HG02571 (cell line): ENCODE measurements around the gene SETD6.
A peak's percentile ranks its signal among the peaks of the same experiment; 100 is the strongest.

Source experiments
- ATAC-seq: cut with Tn5 transposase; IDR thresholded peaks from one replicate; pipeline ENCODE4 v1.9.1; 2021; ENCODE audit warnings: mild to moderate bottlenecking, moderate library complexity; ENCODE audit not compliant: unreplicated experiment

SETD6 gene

DNA sequence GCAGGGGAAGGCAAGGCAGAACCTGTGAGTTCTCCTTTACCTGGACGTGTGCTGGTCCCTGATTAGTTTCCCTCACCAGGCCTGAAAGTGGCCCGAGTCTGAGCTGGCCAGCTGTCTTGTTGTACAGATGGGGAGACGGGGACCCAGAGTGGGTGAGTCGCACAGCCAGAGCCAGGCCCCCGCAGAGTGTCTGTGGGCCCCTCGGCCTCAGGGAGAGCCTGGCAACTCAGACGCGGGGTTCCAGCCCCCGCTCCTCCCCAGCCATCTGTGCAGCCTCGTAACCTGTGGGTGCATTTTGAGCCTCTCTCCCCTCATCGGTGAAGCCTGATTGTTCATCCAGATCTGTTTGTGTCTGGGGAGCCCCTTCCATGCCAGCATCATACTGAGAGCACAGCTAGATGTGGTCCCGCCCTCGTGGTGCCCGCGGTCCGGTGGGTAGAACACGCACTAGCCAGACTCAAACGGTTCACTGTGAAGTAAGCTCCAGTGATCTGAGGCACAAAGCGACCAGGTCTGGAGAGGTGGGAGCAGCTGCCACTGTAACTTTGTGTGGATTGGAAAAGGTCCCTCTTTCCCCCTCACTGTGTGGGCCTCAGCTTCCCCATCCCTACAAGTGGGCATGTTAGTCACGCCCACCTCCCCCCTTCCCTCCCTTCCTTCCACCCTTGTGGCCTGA, 21.4 kb upstream of the SETD6 start:
- ATAC-seq, result no peak

DNA sequence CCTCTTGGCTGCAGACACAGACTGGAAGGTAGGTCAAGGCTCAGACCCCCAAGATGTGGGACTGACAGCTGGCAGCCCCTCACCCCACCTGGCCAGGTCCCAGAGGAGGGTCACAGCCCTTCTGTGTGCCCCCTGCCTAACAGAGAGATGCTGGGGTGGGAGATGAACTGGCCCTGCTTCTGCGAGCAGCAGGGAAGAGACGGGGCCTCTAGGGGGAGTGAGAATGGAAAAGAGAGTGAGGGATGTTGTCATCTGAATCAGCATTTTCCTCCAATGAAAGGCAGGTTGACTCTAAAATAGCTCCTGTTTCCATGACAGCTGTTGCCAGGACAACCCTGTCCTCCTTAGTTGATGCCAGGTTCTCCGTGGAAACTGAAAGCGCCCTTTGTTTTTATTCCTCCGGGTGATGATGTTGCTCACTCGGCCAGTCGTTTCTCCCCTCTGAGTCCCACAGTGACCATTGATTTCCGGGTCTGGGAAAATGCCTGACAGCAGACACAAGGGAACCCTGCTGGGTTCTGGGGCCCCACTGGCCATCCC, 20.3 kb upstream of the SETD6 start:
- peak; percentile 49 for ATAC-seq

DNA sequence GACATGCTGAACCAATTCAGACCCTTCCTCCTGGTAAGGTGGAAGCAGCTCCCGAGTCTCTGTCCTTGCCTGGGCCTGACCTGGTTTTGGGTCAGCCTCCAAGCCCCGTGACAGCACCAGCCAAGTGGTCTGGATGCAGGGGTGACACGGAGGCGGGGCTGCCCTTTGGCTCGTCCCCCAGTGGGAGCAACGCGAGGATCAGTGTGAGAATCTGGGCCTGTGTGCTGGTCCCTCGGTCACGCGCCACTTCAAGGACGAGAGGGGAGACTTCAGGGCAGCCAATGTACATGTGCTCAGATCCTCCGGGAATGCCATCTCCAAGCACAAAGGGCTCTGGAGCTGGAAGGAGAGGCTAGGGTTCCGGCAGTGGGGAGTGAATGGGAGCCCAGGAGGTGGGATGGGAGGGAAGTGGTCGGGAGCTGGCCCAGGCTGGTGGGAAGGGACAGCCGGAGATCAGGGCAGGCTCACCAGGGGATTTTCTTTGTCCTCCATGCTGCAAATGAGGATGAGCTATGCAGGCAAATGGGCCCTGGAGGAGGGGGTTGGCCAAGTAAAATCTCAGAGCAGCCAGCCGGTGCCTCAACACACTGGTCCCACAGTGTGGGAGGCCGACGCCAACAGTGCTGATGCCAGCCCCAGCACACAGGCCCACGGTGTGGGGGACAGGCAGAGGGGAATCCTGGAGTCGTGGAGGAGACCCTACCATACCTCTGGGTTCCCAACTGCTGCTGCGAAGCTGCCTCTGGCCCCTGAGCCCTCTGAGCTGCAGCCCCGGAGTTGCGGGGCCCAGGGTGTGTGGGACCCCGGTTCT, 19.6 kb upstream of the SETD6 start:
- ATAC-seq, result no peak

DNA sequence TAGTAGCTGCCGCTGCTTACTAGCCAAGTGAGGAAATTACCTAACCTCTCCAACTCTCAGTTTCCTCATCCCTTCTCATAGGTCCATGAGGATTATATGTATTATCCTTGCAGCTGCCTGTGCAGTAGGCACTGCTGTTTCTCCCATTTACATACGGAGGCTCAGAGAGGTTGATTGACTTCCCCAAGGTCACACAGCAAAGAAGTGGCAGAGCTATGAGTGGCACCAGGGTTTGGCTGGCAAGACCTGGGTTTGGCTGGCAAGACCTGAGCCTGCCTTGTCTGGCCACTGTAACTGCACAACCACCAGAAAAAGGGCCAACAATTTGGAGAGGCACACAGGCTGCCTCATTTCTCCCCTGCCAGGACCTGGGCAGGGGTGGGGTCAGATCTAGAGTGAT, 17.8 kb upstream of the SETD6 start:
- ATAC-seq, result no peak

DNA sequence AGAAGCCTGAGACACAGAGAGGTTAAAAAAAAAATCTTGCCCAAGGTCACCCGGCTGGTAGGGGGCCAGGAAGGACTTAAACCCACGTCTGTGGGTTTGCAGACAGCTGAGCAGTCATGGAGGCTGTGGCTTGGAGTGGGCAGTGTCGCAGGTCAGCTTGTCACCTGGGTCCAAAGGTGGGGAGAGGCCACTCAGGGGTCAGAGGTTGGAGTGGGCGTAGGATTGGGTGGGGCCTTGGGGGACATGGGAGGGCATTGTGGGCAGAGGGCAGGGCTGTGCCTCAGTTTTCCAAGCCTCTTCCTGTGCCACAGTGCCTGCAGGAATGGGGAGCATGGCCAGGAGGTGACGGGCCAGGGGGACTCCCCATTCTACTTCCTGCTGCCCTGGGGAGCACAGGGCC, 17.4 kb upstream of the SETD6 start:
- ATAC-seq, result no peak

DNA sequence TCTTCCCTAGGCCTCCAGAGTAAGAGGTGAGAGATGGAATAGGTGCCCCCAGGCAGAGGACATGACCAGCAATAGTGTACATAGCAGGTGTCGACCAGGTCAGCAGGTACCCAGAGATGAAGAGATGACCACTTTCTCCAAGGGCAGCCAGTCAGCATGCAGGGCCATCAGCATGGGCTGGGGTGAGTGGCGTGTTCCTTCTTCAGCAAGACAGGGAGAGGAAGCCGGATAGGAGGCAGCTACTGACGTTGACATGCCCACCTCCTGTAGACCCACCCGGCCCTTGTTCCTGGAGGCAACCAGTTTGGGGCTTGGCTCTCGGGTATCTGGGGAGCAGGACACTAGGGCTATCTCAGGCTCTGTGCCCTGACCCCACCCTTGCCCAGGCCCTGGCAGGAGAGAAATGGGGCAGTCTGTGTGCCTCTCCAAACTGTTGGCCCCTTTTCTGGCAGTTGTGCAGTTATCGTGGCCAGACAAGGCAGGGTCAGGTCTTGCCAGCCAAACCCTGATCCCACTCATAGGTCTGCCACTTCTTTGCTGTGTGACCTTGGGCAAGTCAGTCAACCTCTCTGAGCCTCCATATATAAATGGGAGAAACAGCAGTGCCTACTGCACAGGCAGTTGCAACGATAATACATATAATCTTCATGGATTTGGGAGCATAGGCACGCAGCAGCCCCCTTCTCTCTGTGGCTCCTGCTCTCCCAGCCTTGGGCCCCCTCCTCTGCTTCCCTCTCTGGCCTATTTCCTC, 16.8 kb upstream of the SETD6 start:
- no peak for ATAC-seq

DNA sequence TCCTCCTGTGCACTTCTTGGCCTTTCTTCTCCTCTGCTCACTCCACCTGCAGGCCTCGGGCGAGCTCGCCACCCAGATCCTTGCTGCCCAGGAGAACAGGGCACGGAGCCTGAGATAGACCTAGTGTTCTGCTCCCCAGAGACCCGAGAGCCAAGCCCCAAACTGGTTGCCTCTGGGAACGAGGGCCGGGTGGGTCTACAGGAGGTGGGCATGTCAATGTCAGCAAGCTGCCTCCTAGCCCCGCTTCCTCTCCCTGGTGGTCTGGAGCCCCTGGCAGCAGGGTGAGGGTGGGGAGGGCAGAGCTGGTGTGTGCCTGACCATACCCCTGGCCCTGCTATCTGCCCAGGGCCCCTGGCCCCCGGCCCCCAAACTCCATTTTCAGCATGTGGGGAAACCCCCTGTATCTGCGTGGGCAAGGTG, 16.2 kb upstream of the SETD6 start:
- ATAC-seq, result no peak

DNA sequence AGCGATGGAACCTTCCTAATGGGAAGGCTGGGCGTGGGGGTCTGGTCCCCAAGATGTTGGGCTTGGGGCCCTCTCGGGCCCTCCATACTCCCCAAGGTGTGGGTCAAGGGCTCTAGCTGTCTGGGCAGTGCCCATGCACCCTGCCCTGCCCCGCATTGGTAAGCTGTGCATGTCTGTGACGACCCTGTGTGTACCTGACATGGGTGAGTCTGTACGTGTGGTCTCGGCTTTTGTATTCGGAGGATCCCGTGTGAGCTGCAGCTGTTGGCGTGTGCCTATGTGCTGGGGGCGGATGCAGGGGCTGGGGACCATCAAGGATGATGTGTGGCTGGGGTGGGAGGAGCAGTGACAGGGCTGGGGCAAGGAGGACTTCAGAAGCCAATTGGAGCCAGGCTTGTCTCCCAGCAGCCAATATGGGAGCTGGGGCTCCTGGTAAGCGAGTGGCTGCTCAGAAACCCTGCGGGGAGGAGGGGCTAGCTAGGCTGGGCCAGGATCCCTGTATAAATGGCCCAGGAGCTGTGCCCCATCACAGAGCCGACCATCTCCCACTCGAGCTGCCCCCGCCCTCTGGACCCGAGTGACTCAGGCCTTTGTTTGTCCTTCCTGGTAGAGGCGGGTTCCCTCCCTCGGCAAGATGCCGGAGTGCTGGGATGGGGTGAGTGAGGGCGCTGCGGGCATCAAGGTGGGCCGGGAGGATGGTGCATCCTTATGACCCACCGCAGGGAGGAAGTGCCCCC, 15.5 kb upstream of the SETD6 start, which contains the start of gene NDRG4:
Gene NDRG4, plus strand, starts transcription at position 529 of the 737 bp plus-strand sequence. Its CDS starts 106 bp downstream, at position 635.
- ATAC-seq, result no peak

DNA sequence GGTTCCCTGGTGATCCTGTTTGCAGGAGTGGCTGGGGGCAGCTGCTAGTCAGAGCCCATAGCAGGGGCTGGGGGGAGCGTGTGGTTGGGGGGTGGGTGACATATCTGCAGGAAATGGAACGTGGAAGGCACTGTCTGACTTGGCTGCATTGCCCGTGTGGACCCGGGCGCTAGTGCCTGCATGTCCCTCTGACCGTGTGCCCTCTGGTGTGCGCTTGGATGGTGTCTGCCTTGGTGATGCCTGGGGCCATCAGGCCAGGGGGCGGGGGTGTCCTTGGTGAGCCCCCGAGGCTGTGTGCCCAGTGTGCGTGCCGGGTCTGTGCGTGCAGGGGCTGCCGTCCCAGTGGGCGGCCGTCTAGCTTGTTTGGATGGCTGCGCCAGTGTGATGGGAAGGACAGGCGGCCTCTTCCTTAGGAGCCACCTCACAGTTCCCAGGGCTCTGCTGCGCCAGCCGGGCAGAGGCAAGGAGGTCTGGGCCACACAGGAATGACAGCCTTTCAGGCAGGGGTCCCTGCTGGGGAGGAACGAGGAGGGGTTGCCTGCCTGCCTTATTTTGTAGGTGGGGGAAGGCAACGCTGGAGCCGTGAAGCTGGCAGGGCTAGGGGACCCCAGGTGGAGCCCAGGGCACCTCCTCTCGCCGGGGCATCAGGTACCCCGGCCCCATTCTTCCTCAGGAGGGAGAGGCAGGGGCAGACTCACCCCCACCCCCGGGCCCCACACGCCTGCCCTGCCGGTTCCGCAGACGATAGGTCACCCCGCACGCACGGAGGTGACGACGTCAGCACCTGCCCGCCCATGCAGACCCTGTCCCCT, 14.7 kb upstream of the SETD6 start:
- ATAC-seq, result no peak

DNA sequence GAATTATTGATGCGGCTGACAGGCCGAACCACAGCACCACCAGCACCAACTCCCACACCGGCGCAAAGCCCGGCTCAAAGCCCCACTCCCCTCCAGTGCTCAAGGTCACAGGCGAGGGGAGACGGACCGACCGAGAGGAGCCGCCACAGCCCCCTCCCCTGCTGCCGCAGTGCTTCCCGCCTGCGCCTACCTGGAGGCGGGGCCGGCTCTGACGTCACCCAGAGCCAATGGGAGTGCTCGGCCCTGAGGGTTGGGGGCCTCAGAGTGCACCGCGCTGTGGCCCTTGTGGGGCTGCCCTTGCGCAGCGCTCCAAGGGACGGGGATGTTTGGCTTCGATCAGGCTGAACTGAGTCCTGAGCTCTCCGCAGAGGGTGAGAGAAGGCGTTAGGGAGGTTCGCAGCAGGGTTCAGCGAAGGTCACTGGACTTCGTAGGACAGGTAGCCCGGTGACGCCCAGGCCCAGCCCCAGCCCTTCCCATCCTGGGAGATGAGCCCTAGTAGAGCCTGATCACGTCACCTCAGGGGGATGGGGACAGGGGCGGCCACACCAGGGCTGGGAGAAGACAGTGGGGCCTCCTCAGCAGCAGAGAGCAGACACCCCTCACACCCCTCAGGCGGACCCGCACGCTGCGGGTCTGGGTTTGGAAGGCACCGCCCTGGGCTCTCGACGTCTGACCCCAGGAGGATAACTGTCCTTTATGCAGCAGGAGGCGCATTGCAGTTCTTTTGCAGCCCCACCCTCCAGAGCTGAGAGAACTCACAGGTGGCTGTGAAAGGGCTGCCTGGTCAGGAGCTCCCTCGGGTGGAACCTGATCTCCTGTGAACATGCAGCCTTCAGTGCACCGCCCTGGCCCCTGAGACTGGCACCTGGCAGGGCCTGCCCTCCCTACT, 13.8 kb upstream of the SETD6 start:
- no peak for ATAC-seq

DNA sequence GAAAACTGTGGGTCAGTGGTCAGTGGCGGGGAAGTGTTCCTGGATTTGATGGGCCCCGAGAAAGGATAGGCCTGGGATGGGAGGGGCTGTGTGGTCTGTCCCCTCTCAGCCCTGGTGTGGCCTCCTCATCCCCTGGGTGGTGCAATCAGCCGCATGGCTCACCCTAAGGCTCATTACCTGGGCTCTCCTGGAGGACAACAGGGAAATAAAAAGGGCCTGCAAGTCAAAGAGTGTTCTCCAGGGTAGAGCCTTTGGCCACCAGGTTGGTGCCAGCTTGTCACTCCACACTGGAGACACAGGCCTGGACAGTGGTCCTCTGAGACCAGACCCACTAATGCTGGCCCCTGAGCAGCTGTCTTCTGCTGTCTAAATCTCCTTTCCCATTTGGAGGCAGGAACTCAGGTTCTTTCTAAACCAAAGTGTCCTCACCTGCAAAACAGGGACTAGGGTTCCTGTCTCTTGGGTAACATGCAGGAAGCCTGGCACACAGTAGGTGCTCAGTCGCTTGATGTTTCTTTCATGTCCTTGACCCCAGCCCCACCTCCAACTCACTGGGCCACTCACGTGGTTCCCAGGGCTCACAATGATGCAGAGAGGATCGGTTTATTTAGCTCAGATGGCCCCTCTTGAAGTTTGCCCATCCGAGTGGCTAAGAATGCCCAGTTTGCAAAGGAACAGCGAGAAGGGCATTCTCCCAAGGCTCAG, 12.9 kb upstream of the SETD6 start:
- ATAC-seq, result no peak

DNA sequence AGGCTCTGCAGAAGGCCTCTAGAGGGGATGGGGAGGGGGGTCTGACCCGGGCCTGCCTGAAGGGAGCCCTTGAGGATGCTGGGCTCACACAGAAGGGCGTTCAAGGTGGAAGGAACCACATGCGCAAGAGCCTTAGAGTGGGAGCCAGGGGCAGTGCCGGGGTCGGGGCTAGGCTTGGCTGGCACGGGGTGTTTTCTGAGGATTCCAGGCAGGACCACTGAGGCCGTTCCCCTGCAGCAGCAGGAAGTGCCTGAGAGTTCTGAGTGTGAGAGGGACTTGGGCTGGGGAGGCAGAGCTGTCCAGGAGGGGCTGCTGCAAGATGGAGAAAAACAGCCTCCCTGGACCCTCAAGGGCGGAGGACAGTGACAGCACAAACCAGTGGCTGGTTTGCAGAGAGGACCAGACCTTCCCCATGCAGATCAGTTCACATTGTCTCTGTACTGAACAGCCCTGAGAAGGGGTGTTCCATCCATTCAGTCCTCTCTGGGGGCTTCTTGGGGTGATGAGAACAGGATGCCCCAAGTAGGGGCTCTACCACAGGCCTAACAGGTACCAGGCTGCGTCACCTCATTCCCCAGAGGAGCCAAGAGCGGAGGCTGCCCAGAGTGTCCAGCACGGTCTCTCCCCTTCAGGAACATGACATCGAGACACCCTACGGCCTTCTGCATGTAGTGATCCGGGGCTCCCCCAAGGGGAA, 12.0 kb upstream of the SETD6 start:
- ATAC-seq, result no peak

DNA sequence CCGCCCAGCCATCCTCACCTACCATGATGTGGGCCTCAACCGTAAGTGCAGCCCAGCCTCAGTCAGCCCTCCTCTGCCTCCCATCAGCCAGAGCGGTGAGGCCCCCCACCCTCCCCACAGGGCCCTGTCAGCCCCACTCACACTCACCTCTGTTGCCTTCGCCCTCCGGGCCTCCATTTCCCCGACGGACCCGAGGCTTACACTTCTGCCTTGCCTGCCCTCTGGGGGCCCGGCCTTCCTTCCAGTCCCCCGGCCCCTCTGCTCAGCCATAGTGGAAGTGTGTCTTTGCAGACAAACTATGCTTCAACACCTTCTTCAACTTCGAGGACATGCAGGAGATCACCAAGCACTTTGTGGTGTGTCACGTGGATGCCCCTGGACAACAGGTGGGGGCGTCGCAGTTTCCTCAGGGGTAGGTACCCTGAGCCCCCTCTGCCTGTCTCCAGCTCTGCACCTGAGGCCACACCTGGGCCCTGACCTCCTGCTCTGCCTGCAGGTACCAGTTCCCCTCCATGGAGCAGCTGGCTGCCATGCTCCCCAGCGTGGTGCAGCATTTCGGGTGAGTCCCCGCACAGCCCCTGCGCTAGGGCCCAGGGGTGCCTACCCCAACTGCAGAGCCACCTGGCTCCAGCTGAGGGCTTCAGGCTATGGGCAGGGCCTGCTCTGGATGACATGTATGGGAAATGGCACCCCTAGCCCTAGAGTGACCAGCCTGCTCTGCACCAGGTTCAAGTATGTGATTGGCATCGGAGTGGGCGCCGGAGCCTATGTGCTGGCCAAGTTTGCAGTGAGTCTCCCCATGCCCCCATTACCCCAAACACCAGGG, 11.2 kb upstream of the SETD6 start:
- ATAC-seq, result no peak

DNA sequence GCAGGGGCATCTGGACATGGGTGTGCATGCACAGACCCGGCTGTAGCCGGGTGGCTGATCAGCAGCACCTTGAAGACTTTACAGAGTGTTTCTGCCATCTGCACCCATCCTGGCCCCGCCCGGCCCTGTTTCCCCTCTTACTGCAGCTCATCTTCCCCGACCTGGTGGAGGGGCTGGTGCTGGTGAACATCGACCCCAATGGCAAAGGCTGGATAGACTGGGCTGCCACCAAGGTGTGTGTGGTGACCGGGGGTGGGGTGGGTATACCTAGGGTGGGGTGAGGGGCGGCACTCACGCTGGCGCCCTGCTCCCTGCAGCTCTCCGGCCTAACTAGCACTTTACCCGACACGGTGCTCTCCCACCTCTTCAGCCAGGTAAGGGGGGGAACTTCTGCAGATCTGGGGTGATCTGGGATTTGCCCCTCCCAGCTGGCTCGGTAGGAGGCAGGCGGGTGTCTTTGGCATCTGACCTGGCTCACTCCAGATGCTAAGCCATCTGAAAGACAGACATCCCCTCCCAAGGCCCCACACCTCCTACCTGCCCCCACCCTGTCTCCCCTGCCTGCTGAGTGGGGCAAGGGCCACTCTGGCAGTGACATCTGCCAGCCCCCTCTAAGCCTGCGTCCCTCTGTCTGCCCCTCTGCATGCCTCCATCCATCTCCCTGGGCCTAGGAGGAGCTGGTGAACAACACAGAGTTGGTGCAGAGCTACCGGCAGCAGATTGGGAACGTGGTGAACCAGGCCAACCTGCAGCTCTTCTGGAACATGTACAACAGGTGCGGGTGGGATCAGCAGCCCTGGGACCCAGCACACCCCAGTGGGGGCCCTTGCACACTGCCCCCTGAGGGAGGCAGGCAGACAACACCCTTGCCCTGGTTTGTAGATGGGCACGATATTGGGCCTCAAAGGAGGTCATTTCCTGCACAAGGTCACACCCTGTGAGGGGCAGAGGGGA, 8.8 kb upstream of the SETD6 start:
- ATAC-seq, result no peak

DNA sequence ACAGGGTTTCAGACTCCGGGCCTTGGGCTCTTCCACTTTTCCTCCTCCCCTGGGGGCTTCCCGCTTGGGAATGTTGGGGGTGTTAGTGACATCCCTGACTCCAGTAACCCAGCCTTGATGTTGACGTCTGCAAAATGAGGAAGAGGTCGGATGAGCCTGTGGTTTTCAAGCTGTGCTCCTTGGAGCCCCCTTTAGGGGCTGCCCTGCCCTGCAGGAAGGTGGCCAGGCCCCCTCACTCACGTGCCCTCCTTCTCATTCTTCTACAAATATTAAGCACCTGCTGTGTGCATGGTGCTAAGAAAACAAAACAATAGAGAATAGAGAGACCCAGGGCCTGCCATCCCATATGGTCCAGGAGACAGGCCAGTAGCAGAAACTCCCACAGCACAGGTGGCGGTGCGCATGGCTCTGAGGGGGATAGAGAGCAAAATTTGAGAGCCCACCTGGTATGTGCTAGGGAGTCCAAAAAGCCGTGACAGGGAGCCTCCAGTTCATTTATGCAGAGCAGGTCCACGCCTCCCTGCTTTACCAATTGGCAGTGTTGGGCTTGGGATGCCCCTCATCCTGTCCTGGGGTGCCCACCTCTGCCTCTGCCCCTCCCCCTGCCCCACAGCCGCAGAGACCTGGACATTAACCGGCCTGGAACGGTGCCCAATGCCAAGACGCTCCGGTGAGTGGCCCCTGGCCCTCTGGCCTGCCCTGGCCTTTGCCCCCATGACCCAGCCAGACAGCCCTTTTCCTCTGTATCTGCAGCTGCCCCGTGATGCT, 7.9 kb upstream of the SETD6 start:
- no peak for ATAC-seq
